GM12878 (cell line): Measurements from ENCODE around the gene MYO1E. TPM values are rescaled to one million over a fixed set of nuclear protein-coding genes. Genes with fewer than 3 reads are reported as not detected.

ENCODE experiments used
- ATAC-seq: fragments of 200-7000 bp; cut with Tn5 transposase; 3 replicates; pipeline ENCODE4 v1.9.1; 2020; ENCODE audit warnings: mild to moderate bottlenecking, moderate library complexity
- BruUV-seq: library from RNA; stranded (reverse); fragments of 400-500 nt; replicated peaks from 2 replicates; lab custom pipeline; 2021; lab: Mats Ljungman, UMichigan
- CTCF ChIA-PET: fragments of 300-600 bp; sonication (Branson Sonifier 250); formaldehyde crosslinking; extraction: SDS; loops from one replicate; lab custom pipeline; 2021; ENCODE audit warnings: inconsistent platforms; lab: Yijun Ruan, JAX
- POLR2A ChIA-PET: fragments of 350-600 bp; formaldehyde crosslinking; extraction: SDS; loops from one replicate; lab custom pipeline; 2021; ENCODE audit warnings: inconsistent platforms; lab: Charles Lee
- RAD21 ChIA-PET: fragments of 300-600 bp; sonication (Branson Sonifier 250); formaldehyde crosslinking; loops from one replicate; lab custom pipeline; 2023; ENCODE audit warnings: antibody characterized with exemption; ENCODE audit not compliant: unreplicated experiment; lab: Charles Lee
- SMC1A ChIA-PET: fragments of 300-600 bp; sonication (Branson Sonifier 250); formaldehyde crosslinking; loops from one replicate; lab custom pipeline; 2023; ENCODE audit not compliant: unreplicated experiment, uncharacterized antibody; lab: Charles Lee
- DNase-seq: peaks from one replicate; pipeline ENCODE4 v3.0.0-alpha.2; 2011; ENCODE audit warnings: low read depth, low spot score
- FAIRE-seq: peaks from 3 replicates; lab custom pipeline; 2011; peaks lifted over from hg19 to GRCh38; lab: Jason Lieb, UNC
- H2AFZ ChIP-seq: 2 replicates; pipeline ENCODE4 v1.6.0; 2011; ENCODE audit warnings: low read depth, low read length, control low read depth; ENCODE audit not compliant: control insufficient read depth
- H3K27ac ChIP-seq: 2 replicates; pipeline ENCODE4 v1.5.1; 2011; ENCODE audit warnings: control low read depth; ENCODE audit not compliant: control insufficient read depth, insufficient read depth
- H3K27me3 ChIP-seq, 2 experiments: replicated peaks in 1 of 2; 2 replicates each; pipeline versions ENCODE4 v1.6.0 to v1.6.1; 2011; ENCODE audit warnings: low read length in 1 of 2; ENCODE audit not compliant: control insufficient read depth in 2 of 2, insufficient read depth in 2 of 2
- H3K36me3 ChIP-seq, 2 experiments: 2 replicates each; pipeline ENCODE4 v1.5.1; 2011; ENCODE audit warnings: low read length in 1 of 2; ENCODE audit not compliant: control insufficient read depth in 2 of 2, insufficient read depth in 2 of 2
- H3K4me1 ChIP-seq: 2 replicates; pipeline ENCODE4 v1.6.1; 2011; ENCODE audit warnings: mild to moderate bottlenecking, low read length, moderate library complexity, mixed read lengths; ENCODE audit not compliant: control insufficient read depth, insufficient read depth
- H3K4me2 ChIP-seq: 2 replicates; pipeline ENCODE4 v1.6.0; 2011; ENCODE audit warnings: control low read depth; ENCODE audit not compliant: control insufficient read depth, insufficient read depth
- H3K4me3 ChIP-seq: fragments of 200-600 bp; sonication (generic); 2 replicates; pipeline ENCODE4 v1.5.1; 2016
- H3K79me2 ChIP-seq: 2 replicates; pipeline ENCODE4 v1.6.0; 2011; ENCODE audit warnings: low read length; ENCODE audit not compliant: control insufficient read depth, insufficient read depth
- H3K9ac ChIP-seq: 2 replicates; pipeline ENCODE4 v1.8.0; 2011; ENCODE audit warnings: low read length, control low read depth, mixed read lengths; ENCODE audit not compliant: control insufficient read depth, insufficient read depth
- H3K9me3 ChIP-seq: replicated peaks from 3 replicates; pipeline ENCODE4 v1.5.1; 2011; ENCODE audit warnings: mild to moderate bottlenecking, low read length; ENCODE audit not compliant: control insufficient read depth, insufficient read depth
- H4K20me1 ChIP-seq: 2 replicates; pipeline ENCODE4 v1.6.0; 2011; ENCODE audit not compliant: control insufficient read depth, insufficient read depth
- ASH2L ChIP-seq: fragments of 300-600, 200-600 bp; sonication (generic); IDR thresholded peaks from 2 replicates; pipeline ENCODE4 v1.6.1; 2017; ENCODE audit warnings: low read depth, mild to moderate bottlenecking, borderline replicate concordance
- ETV6 ChIP-seq, 2 experiments: fragments of 450-650 bp in 1 of 2; IDR thresholded peaks in 1 of 2; conservative IDR thresholded peaks in 1 of 2; 2 replicates each; pipeline ENCODE4 v1.6.1; 2014; ENCODE audit warnings: antibody characterized with exemption in 1 of 2, borderline replicate concordance in 1 of 2, low read depth in 1 of 2, mild to moderate bottlenecking in 1 of 2, moderate library complexity in 1 of 2
- MEF2B ChIP-seq: fragments of 450-650 bp; IDR thresholded peaks from 2 replicates; pipeline ENCODE4 v1.6.1; 2018; ENCODE audit warnings: mild to moderate bottlenecking, moderate library complexity; ENCODE audit not compliant: partially characterized antibody, poor library complexity, severe bottlenecking
- MYC ChIP-seq: IDR thresholded peaks from 2 replicates; pipeline ENCODE4 v1.6.1; 2011; ENCODE audit warnings: mild to moderate bottlenecking, low read length, moderate library complexity, inconsistent platforms; ENCODE audit not compliant: insufficient read depth, insufficient replicate concordance, insufficient read length, severe bottlenecking
- NFXL1 ChIP-seq: fragments of 450-650 bp; IDR thresholded peaks from 2 replicates; pipeline ENCODE4 v1.6.1; 2017; ENCODE audit warnings: antibody characterized with exemption, mild to moderate bottlenecking, borderline replicate concordance
- NR2F1 ChIP-seq: fragments of 450-650 bp; conservative IDR thresholded peaks from 2 replicates; pipeline ENCODE4 v1.6.1; 2017; ENCODE audit warnings: mild to moderate bottlenecking
- RFX5 ChIP-seq: IDR thresholded peaks from 2 replicates; pipeline ENCODE4 v1.6.1; 2011; ENCODE audit warnings: low read depth, low read length, improper control_type of control experiment
- ZBED1 ChIP-seq: IDR thresholded peaks from 2 replicates; pipeline ENCODE4 v1.6.1; 2016; ENCODE audit warnings: borderline replicate concordance
- ZNF622 ChIP-seq: fragments of 450-650 bp; IDR thresholded peaks from 2 replicates; pipeline ENCODE4 v1.6.1; 2017; ENCODE audit warnings: mild to moderate bottlenecking, inconsistent platforms
- WGBS: methylation state at CpG from one replicate; pipeline ENCODE4 v1.1.6; 2016; ENCODE audit warnings: low lambda C conversion rate; ENCODE audit not compliant: insufficient replicate concordance, insufficient coverage; ENCODE audit errors: missing lambda C conversion rate; 5-methylcytosine and 5-hydroxymethylcytosine counted together
- in situ Hi-C: fragments of 300-500 bp; cut with MboI; formaldehyde crosslinking; loops from 9 replicates; pipeline ENCODE4 v1.14.3; 2018; ENCODE audit warnings: mixed read lengths
- intact Hi-C: fragments of 100-400 bp; cut with micrococcal nuclease; formaldehyde crosslinking; loops from one replicate; pipeline ENCODE4 v1.14.2; 2022; ENCODE audit not compliant: unreplicated experiment
- polyA plus RNA-seq, 11 experiments: library from polyadenylated mRNA; depleted of rRNA in 4 of 11; unstranded in 6 of 11; stranded (reverse) in 5 of 11; fragments of >200 nt; fragmentation: Nextera tagmentation in 4 of 11; fragmentation: Illumina TruSeq in 1 of 11; extraction: Ambion mirVana in 4 of 11; extraction: Trizol in 1 of 11; gene quantifications; 1 replicate in 1 of 11; 2 replicates in 10 of 11; pipeline versions ENCODE4 v1.2.1 to v1.2.3, GENCODE V29; 2011 to 2016; ENCODE audit warnings: inconsistent platforms in 2 of 11, missing spikeins in 2 of 11, low read depth in 1 of 11
- total RNA-seq, 4 experiments: library from RNA; depleted of rRNA in 3 of 4; stranded (reverse); fragments of >200 nt in 3 of 4; fragmentation: Illumina TruSeq in 1 of 4; extraction: Trizol in 1 of 4; gene quantifications; 2 replicates each; pipeline versions ENCODE4 v1.2.1 to v1.2.3, GENCODE V29; 2013 to 2021
- TF ChIP-seq, protein P1 (sequence below): fragments of 450-650 bp; IDR thresholded peaks from 2 replicates; pipeline ENCODE4 v1.6.1; 2017; ENCODE audit warnings: mild to moderate bottlenecking, low read depth, inconsistent platforms; ENCODE audit not compliant: poor library complexity, severe bottlenecking

Gene MYO1E
- total and polyA plus RNA-seq, 10 of the 15 experiments (the other 5 are each of a cell fraction or from before 2014, with no cell fraction given): 10.3 to 266 (median 64.9) TPM

DNA sequence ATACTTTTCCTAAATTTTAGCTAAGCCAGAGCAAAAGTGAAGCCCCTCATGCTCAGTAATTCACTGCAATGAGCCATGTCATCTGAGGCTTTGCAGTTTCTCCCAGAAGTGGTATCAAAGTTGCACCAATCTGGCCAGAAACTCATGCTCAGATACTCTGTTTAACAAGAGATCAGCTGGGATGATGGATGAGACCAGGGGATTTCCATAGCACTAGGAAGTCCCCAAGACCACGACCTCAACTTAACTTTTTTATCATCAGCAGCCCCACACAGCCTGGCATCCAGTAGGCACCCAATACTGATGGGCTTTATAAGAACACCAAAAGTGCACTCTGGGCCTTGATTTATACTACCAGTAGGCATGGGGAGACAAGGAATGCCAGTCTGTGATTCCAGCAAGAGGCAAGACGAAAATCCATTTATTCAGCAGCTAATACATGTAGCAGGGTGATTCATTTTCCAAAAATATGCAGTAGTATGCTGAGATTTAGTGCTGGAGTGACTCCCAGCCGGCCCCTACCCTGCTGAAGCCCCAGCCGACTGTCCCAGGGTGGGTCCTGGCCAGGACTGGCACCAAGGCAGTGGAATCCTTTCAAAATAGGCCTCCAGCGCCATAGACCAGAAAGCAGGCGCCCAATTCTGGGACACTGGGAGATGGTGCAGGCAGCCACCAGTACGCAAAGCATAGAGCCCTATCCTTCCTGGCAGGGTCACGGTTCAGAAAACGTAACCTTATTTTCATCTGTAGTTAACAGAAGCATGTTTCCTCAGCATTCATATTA lies 166.6 kb downstream of the MYO1E start (continued):
- TF ChIP-seq NR2F1 (no peak), ZBED1 (no peak)

DNA sequence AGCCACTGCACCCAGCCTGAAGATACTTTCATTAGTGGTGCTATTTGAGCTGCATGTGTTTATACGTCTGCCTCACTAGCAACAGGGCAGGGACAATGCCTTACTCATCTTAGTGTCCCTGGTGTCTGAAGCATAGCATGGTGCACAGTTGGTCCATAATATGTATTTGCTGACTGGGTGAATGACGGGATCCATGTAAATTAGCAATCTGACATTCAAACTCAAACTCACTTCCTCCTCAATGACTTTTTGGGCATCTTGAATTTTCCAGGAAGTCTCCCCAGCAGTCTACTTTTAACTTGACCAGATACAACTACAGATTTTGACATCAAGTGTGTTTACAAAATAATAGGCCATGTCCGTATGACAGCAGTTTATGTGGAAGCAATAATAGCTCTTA lies 169.0 kb downstream of the MYO1E start:
- no peak for ATAC-seq
- CTCF ChIA-PET: interaction anchor here (1.1 to 2.2 kb wide), 2 partner anchors 9 to 289 kb away, joined by 3 to 7 read pairs; no protein-coding TSS in a partner anchor
- H3K4me3 ChIP-seq: no peak overlapping the region
- no peak for TF ChIP-seq NFXL1
- TF ChIP-seq, protein P1, sequence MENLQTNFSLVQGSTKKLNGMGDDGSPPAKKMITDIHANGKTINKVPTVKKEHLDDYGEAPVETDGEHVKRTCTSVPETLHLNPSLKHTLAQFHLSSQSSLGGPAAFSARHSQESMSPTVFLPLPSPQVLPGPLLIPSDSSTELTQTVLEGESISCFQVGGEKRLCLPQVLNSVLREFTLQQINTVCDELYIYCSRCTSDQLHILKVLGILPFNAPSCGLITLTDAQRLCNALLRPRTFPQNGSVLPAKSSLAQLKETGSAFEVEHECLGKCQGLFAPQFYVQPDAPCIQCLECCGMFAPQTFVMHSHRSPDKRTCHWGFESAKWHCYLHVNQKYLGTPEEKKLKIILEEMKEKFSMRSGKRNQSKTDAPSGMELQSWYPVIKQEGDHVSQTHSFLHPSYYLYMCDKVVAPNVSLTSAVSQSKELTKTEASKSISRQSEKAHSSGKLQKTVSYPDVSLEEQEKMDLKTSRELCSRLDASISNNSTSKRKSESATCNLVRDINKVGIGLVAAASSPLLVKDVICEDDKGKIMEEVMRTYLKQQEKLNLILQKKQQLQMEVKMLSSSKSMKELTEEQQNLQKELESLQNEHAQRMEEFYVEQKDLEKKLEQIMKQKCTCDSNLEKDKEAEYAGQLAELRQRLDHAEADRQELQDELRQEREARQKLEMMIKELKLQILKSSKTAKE: no peak
- TF ChIP-seq ZNF622: no peak
- no peak for TF ChIP-seq ASH2L
- no peak for TF ChIP-seq ETV6 (conservative IDR thresholded peaks at IDR 0.05 in 1 of 2, IDR thresholded peaks at IDR 0.05 in 1 of 2; ENCODE audit: borderline replicate concordance in 1 of 2, low read depth in 1 of 2)
- no peak for TF ChIP-seq MEF2B
- no peak for TF ChIP-seq RFX5
- TF ChIP-seq MYC: no peak
- no peak for TF ChIP-seq NR2F1
- TF ChIP-seq, all 136 proteins: peak for 0
- in situ Hi-C loops: no loop called here
- Histone ChIP-seq H3K9ac (no peak overlapping the region), H3K36me3 (peaks cover 16 to 57% of the 10 kb centered on the region in 2 experiments), H3K4me2 (no peak overlapping the region), H3K27me3 (no peaks in the 10 kb centered on the region), H3K27ac (no peak overlapping the region), H3K9me3 (no peaks in the 10 kb centered on the region), H4K20me1 (no peaks in the 10 kb centered on the region), H2AFZ (no peak overlapping the region), H3K4me1 (no peaks in the 10 kb centered on the region; the same call in 1 of the 2 replicates), H3K79me2 (no peaks in the 10 kb centered on the region)
- BruUV-seq: no TSS peak
- ChIA-PET RAD21 (no interaction called here), POLR2A (no interaction called here), SMC1A (interaction anchor here (0.7 to 2.5 kb wide), 5 partner anchors 14 to 209 kb away, joined by 3 to 11 read pairs (median 3); no protein-coding TSS in a partner anchor)
- DNase-seq: no peak
- 77% methylated on average over 3 of the region's 3 CpGs for WGBS
- intact Hi-C loops: no loop called here
- no peak for FAIRE-seq
